ENCODE results near the gene KIF3B. TPM values are rescaled to one million over a fixed set of nuclear protein-coding genes. Genes with fewer than 3 reads are reported as not detected.

The KIF3B gene
- total RNA-seq, 1 donor, result 39.4 TPM

- Histone ChIP-seq H3K27me3 (ENCODE audit: insufficient read depth, low read length) (no peaks in the 10 kb centered on the region), H2AFZ (ENCODE audit: low read length) (no peak overlapping the region), H3K4me1 (ENCODE audit: insufficient read depth, low read length) (no peaks in the 10 kb centered on the region), H3K36me3 (ENCODE audit: insufficient read depth, low read length) (peaks cover 50% of the 10 kb centered on the region), H3K9me3 (ENCODE audit: low read depth, low read length) (no peaks in the 10 kb centered on the region), H3K27ac (ENCODE audit: low read depth, low read length) (no peak overlapping the region), H3K4me2 (ENCODE audit: insufficient read depth, low read length) (no peak overlapping the region), H4K20me1 (ENCODE audit: insufficient read depth, low read length) (peaks cover 20% of the 10 kb centered on the region), H3K79me2 (ENCODE audit: insufficient read depth, low read length) (peaks cover 12% of the 10 kb centered on the region), H3K4me3 (ENCODE audit: insufficient read depth, low read length) (no peak overlapping the region)
- TF ChIP-seq CTCF (IDR thresholded peaks at IDR 0.05; ENCODE audit: extremely low read depth, low read depth, low read length), result no peak
- DNase-seq (ENCODE audit: insufficient read length, low spot score, missing footprints), result no peak
These were observed 37.3 kb downstream of the KIF3B start for GRCh38 chr20:32314768-32315167.

- no peaks in the 10 kb centered on the region for H3K4me1 ChIP-seq (ENCODE audit: insufficient read depth, low read length)
- no peak overlapping the region for H3K4me3 ChIP-seq (ENCODE audit: insufficient read depth, low read length)
- H3K4me2 ChIP-seq (ENCODE audit: insufficient read depth, low read length), result no peak overlapping the region
- H3K9me3 ChIP-seq (ENCODE audit: low read depth, low read length), result no peaks in the 10 kb centered on the region
- no peak overlapping the region for H3K27ac ChIP-seq (ENCODE audit: low read depth, low read length)
- H3K36me3 ChIP-seq (ENCODE audit: insufficient read depth, low read length), result peaks cover 44% of the 10 kb centered on the region
- H3K79me2 ChIP-seq (ENCODE audit: insufficient read depth, low read length), result peaks cover 7% of the 10 kb centered on the region
- no peak overlapping the region for H2AFZ ChIP-seq (ENCODE audit: low read length)
- no peak for TF ChIP-seq CTCF (IDR thresholded peaks at IDR 0.05; ENCODE audit: extremely low read depth, low read depth, low read length)
- H3K27me3 ChIP-seq (ENCODE audit: insufficient read depth, low read length), result no peaks in the 10 kb centered on the region
- peaks cover 20% of the 10 kb centered on the region for H4K20me1 ChIP-seq (ENCODE audit: insufficient read depth, low read length)
- DNase-seq (ENCODE audit: insufficient read length, low spot score, missing footprints), result no peak
These were observed 37.9 kb downstream of the KIF3B start for GRCh38 chr20:32315399-32315798.

- DNase-seq (ENCODE audit: insufficient read length, low spot score, missing footprints), result no peak
- no peaks in the 10 kb centered on the region for H3K9me3 ChIP-seq (ENCODE audit: low read depth, low read length)
- no peak for TF ChIP-seq CTCF (IDR thresholded peaks at IDR 0.05; ENCODE audit: extremely low read depth, low read depth, low read length)
- H3K27me3 ChIP-seq (ENCODE audit: insufficient read depth, low read length), result no peaks in the 10 kb centered on the region
- H3K4me3 ChIP-seq (ENCODE audit: insufficient read depth, low read length), result no peak overlapping the region
- peaks cover 9% of the 10 kb centered on the region for H3K79me2 ChIP-seq (ENCODE audit: insufficient read depth, low read length)
- H2AFZ ChIP-seq (ENCODE audit: low read length), result no peak overlapping the region
- peaks cover 40% of the 10 kb centered on the region for H3K36me3 ChIP-seq (ENCODE audit: insufficient read depth, low read length)
- no peak overlapping the region for H3K4me2 ChIP-seq (ENCODE audit: insufficient read depth, low read length)
- no peaks in the 10 kb centered on the region for H3K4me1 ChIP-seq (ENCODE audit: insufficient read depth, low read length)
- H3K27ac ChIP-seq (ENCODE audit: low read depth, low read length), result no peak overlapping the region
- H4K20me1 ChIP-seq (ENCODE audit: insufficient read depth, low read length), result peaks cover 20% of the 10 kb centered on the region
These were observed 38.4 kb downstream of the KIF3B start for GRCh38 chr20:32315891-32316290.

- no peak overlapping the region for H3K4me2 ChIP-seq (ENCODE audit: insufficient read depth, low read length)
- H3K79me2 ChIP-seq (ENCODE audit: insufficient read depth, low read length), result peaks cover 9% of the 10 kb centered on the region
- TF ChIP-seq CTCF (IDR thresholded peaks at IDR 0.05; ENCODE audit: extremely low read depth, low read depth, low read length), result no peak
- peaks cover 40% of the 10 kb centered on the region for H3K36me3 ChIP-seq (ENCODE audit: insufficient read depth, low read length)
- H2AFZ ChIP-seq (ENCODE audit: low read length), result no peak overlapping the region
- no peak for DNase-seq (ENCODE audit: insufficient read length, low spot score, missing footprints)
- H3K27ac ChIP-seq (ENCODE audit: low read depth, low read length), result no peak overlapping the region
- H3K4me1 ChIP-seq (ENCODE audit: insufficient read depth, low read length), result no peaks in the 10 kb centered on the region
- no peaks in the 10 kb centered on the region for H3K27me3 ChIP-seq (ENCODE audit: insufficient read depth, low read length)
- peaks cover 20% of the 10 kb centered on the region for H4K20me1 ChIP-seq (ENCODE audit: insufficient read depth, low read length)
- H3K9me3 ChIP-seq (ENCODE audit: low read depth, low read length), result no peaks in the 10 kb centered on the region
- no peak overlapping the region for H3K4me3 ChIP-seq (ENCODE audit: insufficient read depth, low read length)
These were observed 39.2 kb downstream of the KIF3B start for GRCh38 chr20:32316667-32317066.
